Activated CD4-positive, CD25-positive, alpha-beta regulatory T cell treated with anti-CD3 and anti-CD28 coated beads, Interleukin-2, amount 50 U/mL, for 16 hours (primary cell): Measurements from ENCODE around the gene CXCL12.

ENCODE experiments used
- DNase-seq: peaks from one replicate; pipeline ENCODE4 v3.0.0-alpha.2; 2020; ENCODE audit warnings: low read depth, low spot score

The CXCL12 gene

GRCh38 chr10:44335330-44336021 is 49.4 kb downstream of the CXCL12 start:
- no peak for DNase-seq

DNA sequence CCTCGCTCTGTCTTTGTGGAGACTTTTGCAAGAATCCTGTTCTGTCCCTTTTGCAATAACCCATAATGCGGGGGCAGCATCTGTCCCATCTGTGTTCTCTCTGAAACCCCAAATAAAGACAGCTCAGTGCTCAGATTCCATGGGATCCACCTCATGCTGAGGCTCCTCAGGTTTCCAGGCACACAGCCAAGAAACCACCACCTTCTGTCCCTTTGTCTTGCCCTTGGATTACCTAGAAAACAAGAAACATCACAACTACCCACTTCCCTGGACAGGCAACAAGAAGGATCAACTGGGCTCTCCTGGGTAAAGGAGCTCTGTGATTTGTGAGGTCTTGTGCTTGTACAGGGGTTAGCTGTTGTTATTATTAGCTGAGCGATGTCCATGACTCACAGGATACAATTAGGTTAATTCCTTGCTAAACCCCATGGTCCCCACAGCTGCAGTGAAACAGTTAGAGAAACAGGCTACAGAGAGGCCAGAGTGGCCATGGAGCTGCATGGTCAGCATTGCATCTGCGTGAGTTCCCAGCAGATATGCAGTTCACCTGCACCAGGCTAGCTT is 50.2 kb downstream of the CXCL12 start:
- no peak for DNase-seq

DNA sequence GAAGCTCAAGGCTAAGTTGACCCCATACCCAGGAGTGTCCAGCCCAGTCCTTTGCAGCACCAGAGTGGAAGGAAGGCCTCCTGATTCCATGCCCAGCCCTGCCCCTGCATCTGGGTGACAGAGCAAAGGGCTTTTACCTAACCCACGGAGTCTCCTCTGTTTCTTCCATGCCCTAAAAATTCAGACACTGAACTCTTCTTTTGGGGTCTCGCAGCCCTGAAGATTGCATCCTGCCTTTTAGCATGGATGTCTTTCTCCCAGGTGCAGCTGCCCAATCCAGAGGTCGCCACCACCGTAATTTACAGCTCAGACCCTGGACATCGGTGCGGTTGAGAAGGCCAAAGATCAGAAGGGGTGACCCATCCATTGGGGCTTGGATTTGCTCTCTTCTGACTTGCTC is 50.8 kb downstream of the CXCL12 start:
- DNase-seq, result no peak

GRCh38 chr10:44333511-44333910 is 51.4 kb downstream of the CXCL12 start:
- DNase-seq, result no peak

- DNase-seq, result no peak
These were observed 52.4 kb downstream of the CXCL12 start for GRCh38 chr10:44332465-44332864.

- no peak for DNase-seq
These were observed 54.5 kb downstream of the CXCL12 start for GRCh38 chr10:44330431-44330830.

GRCh38 chr10:44327461-44327860 is 57.4 kb downstream of the CXCL12 start:
- no peak for DNase-seq
